ENCODE data around the gene PGBD5. TPM values are rescaled to one million over a fixed set of nuclear protein-coding genes. Genes with fewer than 3 reads are reported as not detected.

Gene PGBD5
- total and polyA plus RNA-seq, 5 donors from 2014 or later = not detected

- no peak for ATAC-seq (ENCODE audit: low read depth in 2 of 2)
- no peaks in the 10 kb centered on the region for H3K36me3 Mint-ChIP-seq
Observed at GRCh38 chr1:230317823-230318819, 108.0 kb downstream of the PGBD5 start.

GRCh38 chr1:230316864-230317745, 109.0 kb downstream of the PGBD5 start:
- Mint-ChIP-seq H3K4me3 (no peak overlapping the region), H3K27me3 (peaks cover 4% of the 10 kb centered on the region), H3K27ac (no peak overlapping the region), H3K9me3 (no peaks in the 10 kb centered on the region), H3K36me3 (no peaks in the 10 kb centered on the region), H3K4me1 (no peaks in the 10 kb centered on the region)
- Histone ChIP-seq H3K4me3 (ENCODE audit: low read depth, low read length) (no peak overlapping the region), H3K9me3 (ENCODE audit: control insufficient read depth in 2 of 2, low read length in 2 of 2) (no peaks in the 10 kb centered on the region), H3K27ac (ENCODE audit: insufficient read depth, low read length, poor library complexity, severe bottlenecking) (no peak overlapping the region), H3K27me3 (ENCODE audit: control insufficient read depth, insufficient read depth, low read length) (no peaks in the 10 kb centered on the region), H3K4me1 (ENCODE audit: control insufficient read depth, insufficient read depth, low read length, poor library complexity, severe bottlenecking) (no peaks in the 10 kb centered on the region), H3K36me3 (ENCODE audit: control insufficient read depth, insufficient read depth, low read length) (no peaks in the 10 kb centered on the region)
- no peak for DNase-seq
- ATAC-seq (ENCODE audit: low read depth in 2 of 2) = no peak

More at GRCh38 chr1:230317823-230318819, 108.0 kb downstream of the PGBD5 start:
- H3K9me3 ChIP-seq (ENCODE audit: control insufficient read depth in 2 of 2, low read length in 2 of 2) = no peaks in the 10 kb centered on the region
- no peak overlapping the region for H3K4me3 ChIP-seq (ENCODE audit: low read depth, low read length)
- peaks cover 4% of the 10 kb centered on the region for H3K27me3 Mint-ChIP-seq
- DNase-seq = no peak
- H3K4me1 Mint-ChIP-seq = no peaks in the 10 kb centered on the region
- H3K36me3 ChIP-seq (ENCODE audit: control insufficient read depth, insufficient read depth, low read length) = no peaks in the 10 kb centered on the region
- no peaks in the 10 kb centered on the region for H3K9me3 Mint-ChIP-seq
- H3K4me3 Mint-ChIP-seq = no peak overlapping the region
- H3K27ac Mint-ChIP-seq = peak overlapping the region in 1 of 3 donors; percentile 48
- no peaks in the 10 kb centered on the region for H3K4me1 ChIP-seq (ENCODE audit: control insufficient read depth, insufficient read depth, low read length, poor library complexity, severe bottlenecking)
- H3K27ac ChIP-seq (ENCODE audit: insufficient read depth, low read length, poor library complexity, severe bottlenecking) = no peak overlapping the region
- no peaks in the 10 kb centered on the region for H3K27me3 ChIP-seq (ENCODE audit: control insufficient read depth, insufficient read depth, low read length)

- no peaks in the 10 kb centered on the region for H3K4me1 ChIP-seq (ENCODE audit: control insufficient read depth, insufficient read depth, low read length, poor library complexity, severe bottlenecking)
Observed at GRCh38 chr1:230315099-230315498, 111.0 kb downstream of the PGBD5 start.

GRCh38 chr1:230314142-230314470, 112.0 kb downstream of the PGBD5 start:
- no peaks in the 10 kb centered on the region for H3K4me1 ChIP-seq (ENCODE audit: control insufficient read depth, insufficient read depth, low read length, poor library complexity, severe bottlenecking)

More at GRCh38 chr1:230315099-230315498, 111.0 kb downstream of the PGBD5 start:
- no peak overlapping the region for H3K27ac ChIP-seq (ENCODE audit: insufficient read depth, low read length, poor library complexity, severe bottlenecking)
- H3K36me3 Mint-ChIP-seq = no peaks in the 10 kb centered on the region
- no peaks in the 10 kb centered on the region for H3K9me3 Mint-ChIP-seq
- DNase-seq (no peak), ATAC-seq (ENCODE audit: low read depth in 2 of 2) (no peak)
- H3K9me3 ChIP-seq (ENCODE audit: control insufficient read depth in 2 of 2, low read length in 2 of 2) = no peaks in the 10 kb centered on the region
- no peaks in the 10 kb centered on the region for H3K27me3 ChIP-seq (ENCODE audit: control insufficient read depth, insufficient read depth, low read length)
- H3K4me3 Mint-ChIP-seq = no peak overlapping the region
- H3K27ac Mint-ChIP-seq = no peak overlapping the region
- H3K4me1 Mint-ChIP-seq = peaks cover 0 to 2% (median under 1%) of the 10 kb centered on the region in 4 donors
- no peaks in the 10 kb centered on the region for H3K36me3 ChIP-seq (ENCODE audit: control insufficient read depth, insufficient read depth, low read length)
- H3K4me3 ChIP-seq (ENCODE audit: low read depth, low read length) = no peak overlapping the region
- peaks cover 4% of the 10 kb centered on the region for H3K27me3 Mint-ChIP-seq

GRCh38 chr1:230313453-230314141, 112.5 kb downstream of the PGBD5 start:
- H3K4me3 ChIP-seq (ENCODE audit: low read depth, low read length) = no peak overlapping the region
- Mint-ChIP-seq H3K4me3 (no peak overlapping the region), H3K27me3 (peaks cover 4% of the 10 kb centered on the region), H3K27ac (no peak overlapping the region), H3K36me3 (no peaks in the 10 kb centered on the region), H3K9me3 (no peaks in the 10 kb centered on the region), H3K4me1 (peaks cover 0 to 2% (median under 1%) of the 10 kb centered on the region in 4 donors)
- DNase-seq (no peak), ATAC-seq (ENCODE audit: low read depth in 2 of 2) (no peak)
- no peaks in the 10 kb centered on the region for H3K9me3 ChIP-seq (ENCODE audit: control insufficient read depth in 2 of 2, low read length in 2 of 2)
- H3K4me1 ChIP-seq (ENCODE audit: control insufficient read depth, insufficient read depth, low read length, poor library complexity, severe bottlenecking) = no peaks in the 10 kb centered on the region
- no peak overlapping the region for H3K27ac ChIP-seq (ENCODE audit: insufficient read depth, low read length, poor library complexity, severe bottlenecking)
- H3K27me3 ChIP-seq (ENCODE audit: control insufficient read depth, insufficient read depth, low read length) = no peaks in the 10 kb centered on the region
- H3K36me3 ChIP-seq (ENCODE audit: control insufficient read depth, insufficient read depth, low read length) = no peaks in the 10 kb centered on the region

More at GRCh38 chr1:230314142-230314470, 112.0 kb downstream of the PGBD5 start:
- H3K36me3 Mint-ChIP-seq = no peaks in the 10 kb centered on the region
- Histone ChIP-seq H3K27ac (ENCODE audit: insufficient read depth, low read length, poor library complexity, severe bottlenecking) (no peak overlapping the region), H3K36me3 (ENCODE audit: control insufficient read depth, insufficient read depth, low read length) (no peaks in the 10 kb centered on the region), H3K27me3 (ENCODE audit: control insufficient read depth, insufficient read depth, low read length) (no peaks in the 10 kb centered on the region), H3K9me3 (ENCODE audit: control insufficient read depth in 2 of 2, low read length in 2 of 2) (no peaks in the 10 kb centered on the region), H3K4me3 (ENCODE audit: low read depth, low read length) (no peak overlapping the region)
- H3K27me3 Mint-ChIP-seq = peaks cover 4% of the 10 kb centered on the region
- DNase-seq (no peak), ATAC-seq (ENCODE audit: low read depth in 2 of 2) (no peak)
- no peak overlapping the region for H3K4me3 Mint-ChIP-seq
- no peaks in the 10 kb centered on the region for H3K9me3 Mint-ChIP-seq
- H3K4me1 Mint-ChIP-seq = peaks cover 0 to 2% (median under 1%) of the 10 kb centered on the region in 4 donors
- no peak overlapping the region for H3K27ac Mint-ChIP-seq

- H3K4me1 ChIP-seq (ENCODE audit: control insufficient read depth, insufficient read depth, low read length, poor library complexity, severe bottlenecking) = no peaks in the 10 kb centered on the region
- Mint-ChIP-seq H3K4me1 (peaks cover 0 to 2% (median under 1%) of the 10 kb centered on the region in 4 donors), H3K27ac (no peak overlapping the region), H3K27me3 (peaks cover 4% of the 10 kb centered on the region), H3K36me3 (no peaks in the 10 kb centered on the region), H3K9me3 (no peaks in the 10 kb centered on the region), H3K4me3 (no peak overlapping the region)
- no peak overlapping the region for H3K27ac ChIP-seq (ENCODE audit: insufficient read depth, low read length, poor library complexity, severe bottlenecking)
- H3K4me3 ChIP-seq (ENCODE audit: low read depth, low read length) = no peak overlapping the region
- ATAC-seq (ENCODE audit: low read depth in 2 of 2) (no peak), DNase-seq (no peak)
- H3K27me3 ChIP-seq (ENCODE audit: control insufficient read depth, insufficient read depth, low read length) = no peaks in the 10 kb centered on the region
- no peaks in the 10 kb centered on the region for H3K36me3 ChIP-seq (ENCODE audit: control insufficient read depth, insufficient read depth, low read length)
- no peaks in the 10 kb centered on the region for H3K9me3 ChIP-seq (ENCODE audit: control insufficient read depth in 2 of 2, low read length in 2 of 2)
Observed at GRCh38 chr1:230312676-230313075, 113.5 kb downstream of the PGBD5 start.
